ENCODE measurements around the gene BAHD1.

The BAHD1 gene

DNA sequence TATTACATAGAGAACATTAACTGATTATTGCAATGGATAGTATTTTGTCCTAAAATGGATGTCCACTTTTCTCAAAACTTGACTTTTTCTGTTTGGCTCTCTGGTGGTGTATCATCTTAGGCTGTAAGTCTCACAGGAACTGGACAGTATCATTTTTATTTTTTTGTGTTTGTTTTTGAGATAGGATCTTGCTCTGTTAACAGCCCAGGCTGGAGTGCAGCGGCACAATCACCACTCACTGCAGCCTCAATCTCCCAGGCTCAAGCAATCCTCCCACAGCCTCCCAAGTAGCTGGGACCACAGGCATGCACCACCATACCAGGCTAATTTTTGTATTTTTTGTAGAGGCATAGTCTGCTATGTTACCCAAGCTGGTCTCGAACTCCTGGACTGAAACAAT is 43.2 kb downstream of the BAHD1 start:
- Histone ChIP-seq H3K4me2 (ENCODE audit: low read length) (no peak overlapping the region), H3K79me2 (no peaks in the 10 kb centered on the region), H3K36me3 (ENCODE audit: control insufficient read depth, insufficient read depth, low read length) (no peaks in the 10 kb centered on the region), H3K9ac (no peak overlapping the region), H3K27me3 (ENCODE audit: control insufficient read depth, insufficient read depth, low read length) (no peaks in the 10 kb centered on the region), H3K27ac (no peak overlapping the region), H2AFZ (no peak overlapping the region), H3K4me1 (no peaks in the 10 kb centered on the region), H3K4me3 (ENCODE audit: low read depth, low read length) (no peak overlapping the region), H3K9me3 (ENCODE audit: control insufficient read depth, low read length) (no peaks in the 10 kb centered on the region)
- TF ChIP-seq, protein P1, sequence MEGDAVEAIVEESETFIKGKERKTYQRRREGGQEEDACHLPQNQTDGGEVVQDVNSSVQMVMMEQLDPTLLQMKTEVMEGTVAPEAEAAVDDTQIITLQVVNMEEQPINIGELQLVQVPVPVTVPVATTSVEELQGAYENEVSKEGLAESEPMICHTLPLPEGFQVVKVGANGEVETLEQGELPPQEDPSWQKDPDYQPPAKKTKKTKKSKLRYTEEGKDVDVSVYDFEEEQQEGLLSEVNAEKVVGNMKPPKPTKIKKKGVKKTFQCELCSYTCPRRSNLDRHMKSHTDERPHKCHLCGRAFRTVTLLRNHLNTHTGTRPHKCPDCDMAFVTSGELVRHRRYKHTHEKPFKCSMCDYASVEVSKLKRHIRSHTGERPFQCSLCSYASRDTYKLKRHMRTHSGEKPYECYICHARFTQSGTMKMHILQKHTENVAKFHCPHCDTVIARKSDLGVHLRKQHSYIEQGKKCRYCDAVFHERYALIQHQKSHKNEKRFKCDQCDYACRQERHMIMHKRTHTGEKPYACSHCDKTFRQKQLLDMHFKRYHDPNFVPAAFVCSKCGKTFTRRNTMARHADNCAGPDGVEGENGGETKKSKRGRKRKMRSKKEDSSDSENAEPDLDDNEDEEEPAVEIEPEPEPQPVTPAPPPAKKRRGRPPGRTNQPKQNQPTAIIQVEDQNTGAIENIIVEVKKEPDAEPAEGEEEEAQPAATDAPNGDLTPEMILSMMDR (IDR thresholded peaks at IDR 0.05), result no peak

DNA sequence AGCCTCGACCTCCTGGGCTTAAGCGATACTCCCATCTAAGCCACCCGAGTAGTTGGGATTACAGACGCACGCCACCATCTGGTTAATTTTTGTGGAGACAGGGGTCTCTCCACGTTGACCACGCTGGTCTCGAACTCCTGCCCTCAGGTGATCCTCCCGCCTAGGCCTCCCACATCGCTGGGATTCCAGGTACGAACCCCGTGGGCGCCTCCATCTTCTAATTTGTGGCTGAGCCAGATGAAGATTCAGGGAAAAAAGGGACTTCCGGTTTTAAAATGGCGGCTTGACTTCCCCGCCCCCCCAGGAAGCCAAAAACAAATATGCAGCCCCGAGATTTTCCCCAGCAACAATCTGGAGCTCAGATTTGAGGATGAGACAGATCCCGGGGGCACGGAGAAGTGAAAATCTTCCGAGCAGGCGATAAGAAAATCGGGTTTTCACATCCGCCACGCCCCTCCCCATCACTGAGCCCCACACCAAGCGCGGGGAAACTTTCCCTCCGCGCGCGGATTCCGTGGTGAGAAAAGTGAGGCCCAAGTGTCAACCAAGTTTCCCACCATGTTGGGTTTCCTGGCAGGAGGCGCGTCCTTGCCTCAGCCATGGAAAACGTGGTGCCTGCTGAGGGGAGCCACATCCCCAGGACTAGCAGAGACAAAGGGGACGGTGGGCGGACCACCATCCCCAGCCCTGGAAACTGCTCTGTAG is 45.5 kb downstream of the BAHD1 start:
- H3K79me2 ChIP-seq, result no peaks in the 10 kb centered on the region
- no peaks in the 10 kb centered on the region for H3K36me3 ChIP-seq (ENCODE audit: control insufficient read depth, insufficient read depth, low read length)
- no peak overlapping the region for H3K4me2 ChIP-seq (ENCODE audit: low read length)
- H3K27me3 ChIP-seq (ENCODE audit: control insufficient read depth, insufficient read depth, low read length), result no peaks in the 10 kb centered on the region
- no peaks in the 10 kb centered on the region for H3K4me1 ChIP-seq
- H3K27ac ChIP-seq, result no peak overlapping the region
- H2AFZ ChIP-seq, result no peak overlapping the region
- no peak overlapping the region for H3K4me3 ChIP-seq (ENCODE audit: low read depth, low read length)
- TF ChIP-seq, protein P1 (IDR thresholded peaks at IDR 0.05), result no peak
- no peak overlapping the region for H3K9ac ChIP-seq
- no peaks in the 10 kb centered on the region for H3K9me3 ChIP-seq (ENCODE audit: control insufficient read depth, low read length)

DNA sequence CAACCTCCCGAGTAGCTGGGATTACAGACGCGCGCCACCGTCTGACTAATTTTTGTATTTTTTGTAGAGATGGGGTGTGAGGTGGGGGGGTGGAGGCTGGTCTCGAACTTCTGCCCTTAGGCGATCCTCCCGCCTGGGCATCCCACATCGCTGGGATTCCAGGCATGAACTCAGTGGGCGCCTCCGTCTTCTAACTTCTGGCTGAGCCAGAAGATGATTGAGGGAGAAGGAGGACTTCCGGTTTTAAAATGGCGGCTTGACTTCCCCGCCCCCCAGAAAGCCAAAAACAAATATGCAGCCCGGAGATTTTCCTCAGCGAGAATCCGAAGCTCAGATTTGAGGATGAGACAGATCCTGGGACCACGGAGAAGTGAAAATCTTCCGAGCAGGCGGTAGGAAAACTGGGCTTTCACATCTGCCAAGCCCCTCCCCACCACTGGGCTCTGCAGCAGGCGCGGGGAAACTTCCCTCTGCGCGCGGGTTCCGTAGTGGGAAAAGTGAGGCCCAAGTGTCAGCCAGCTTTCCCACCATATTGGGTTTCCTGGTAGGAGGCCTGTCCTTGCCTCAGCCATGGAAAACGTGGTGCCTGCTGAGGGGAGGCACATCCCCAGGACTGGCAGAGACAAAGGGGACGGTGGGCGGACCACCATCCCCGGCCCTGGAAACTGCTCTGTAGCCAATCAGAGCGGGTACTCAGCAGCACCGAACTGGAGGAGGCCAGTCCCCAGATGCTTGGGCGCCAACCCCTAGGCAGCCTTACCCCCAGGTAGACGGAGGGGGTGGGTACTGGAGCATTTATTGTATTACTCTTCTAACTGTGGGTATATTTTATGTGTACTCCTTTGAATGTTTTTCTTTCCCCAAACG is 47.3 kb downstream of the BAHD1 start:
- no peaks in the 10 kb centered on the region for H3K4me1 ChIP-seq
- no peaks in the 10 kb centered on the region for H3K36me3 ChIP-seq (ENCODE audit: control insufficient read depth, insufficient read depth, low read length)
- no peak overlapping the region for H3K4me3 ChIP-seq (ENCODE audit: low read depth, low read length)
- H3K9ac ChIP-seq, result no peak overlapping the region
- H3K27ac ChIP-seq, result no peak overlapping the region
- H3K79me2 ChIP-seq, result no peaks in the 10 kb centered on the region
- H2AFZ ChIP-seq, result no peak overlapping the region
- TF ChIP-seq, protein P1 (IDR thresholded peaks at IDR 0.05), result no peak
- H3K27me3 ChIP-seq (ENCODE audit: control insufficient read depth, insufficient read depth, low read length), result no peaks in the 10 kb centered on the region
- no peaks in the 10 kb centered on the region for H3K9me3 ChIP-seq (ENCODE audit: control insufficient read depth, low read length)
- no peak overlapping the region for H3K4me2 ChIP-seq (ENCODE audit: low read length)

DNA sequence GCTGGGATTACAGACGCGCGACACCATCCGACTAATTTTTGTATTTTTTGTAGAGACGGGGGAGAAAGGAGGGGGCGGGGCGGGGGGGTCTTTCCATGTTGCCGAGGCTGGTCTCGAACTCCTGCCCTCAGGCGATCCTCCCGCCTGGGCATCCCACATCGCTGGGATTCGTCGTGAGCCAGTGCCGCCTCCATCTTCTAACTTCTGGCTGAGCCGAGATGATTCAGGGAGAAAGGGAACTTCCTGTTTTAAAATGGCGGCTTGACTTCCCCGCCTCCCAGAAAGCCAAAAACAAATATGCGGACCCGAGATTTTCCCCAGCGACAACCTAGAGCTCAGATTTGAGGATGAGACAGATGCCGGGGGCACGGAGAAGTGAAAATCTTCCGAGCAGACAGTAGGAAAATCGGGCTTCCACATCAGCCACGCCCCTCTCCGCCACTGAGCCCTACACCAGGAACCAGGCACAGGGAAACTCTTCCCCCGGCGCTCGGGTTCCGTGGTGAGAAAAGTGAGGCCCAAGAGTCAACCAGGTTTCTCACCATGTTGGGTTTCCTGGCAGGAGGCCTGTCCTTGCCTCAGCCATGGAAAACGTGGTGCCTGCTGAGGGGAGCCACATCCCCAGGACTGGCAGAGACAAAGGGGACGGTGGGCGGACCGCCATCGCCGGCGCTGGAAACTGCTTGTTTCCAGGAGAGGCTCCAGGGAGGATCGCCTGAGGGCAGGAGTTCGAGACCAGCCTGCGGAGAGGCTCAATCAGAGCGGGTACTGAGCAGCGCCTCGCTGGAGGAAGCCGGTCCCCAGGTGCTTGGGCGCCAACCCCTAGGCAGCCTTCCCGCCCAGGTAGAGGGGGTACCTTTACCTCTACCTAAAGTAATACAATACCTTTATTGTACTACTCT is 48.8 kb downstream of the BAHD1 start:
- Histone ChIP-seq H3K9ac (no peak overlapping the region), H3K27me3 (ENCODE audit: control insufficient read depth, insufficient read depth, low read length) (no peaks in the 10 kb centered on the region), H3K79me2 (no peaks in the 10 kb centered on the region), H3K4me2 (ENCODE audit: low read length) (no peak overlapping the region), H3K36me3 (ENCODE audit: control insufficient read depth, insufficient read depth, low read length) (no peaks in the 10 kb centered on the region), H2AFZ (no peak overlapping the region), H3K9me3 (ENCODE audit: control insufficient read depth, low read length) (no peaks in the 10 kb centered on the region), H3K4me3 (ENCODE audit: low read depth, low read length) (no peak overlapping the region), H3K27ac (no peak overlapping the region), H3K4me1 (no peaks in the 10 kb centered on the region)
- TF ChIP-seq, protein P1 (IDR thresholded peaks at IDR 0.05), result no peak
